ENCODE measurements around the gene TSKU. TPM values are rescaled to one million over a fixed set of nuclear protein-coding genes. Genes with fewer than 3 reads are reported as not detected.
"Not testable (repeated sequence)": the region's sequence is repeated elsewhere in the genome, so short reads cannot be mapped to it uniquely, and the experiment has no call there.

The TSKU gene
- total RNA-seq, 1 donor from 2014 or later, result 144 TPM

DNA sequence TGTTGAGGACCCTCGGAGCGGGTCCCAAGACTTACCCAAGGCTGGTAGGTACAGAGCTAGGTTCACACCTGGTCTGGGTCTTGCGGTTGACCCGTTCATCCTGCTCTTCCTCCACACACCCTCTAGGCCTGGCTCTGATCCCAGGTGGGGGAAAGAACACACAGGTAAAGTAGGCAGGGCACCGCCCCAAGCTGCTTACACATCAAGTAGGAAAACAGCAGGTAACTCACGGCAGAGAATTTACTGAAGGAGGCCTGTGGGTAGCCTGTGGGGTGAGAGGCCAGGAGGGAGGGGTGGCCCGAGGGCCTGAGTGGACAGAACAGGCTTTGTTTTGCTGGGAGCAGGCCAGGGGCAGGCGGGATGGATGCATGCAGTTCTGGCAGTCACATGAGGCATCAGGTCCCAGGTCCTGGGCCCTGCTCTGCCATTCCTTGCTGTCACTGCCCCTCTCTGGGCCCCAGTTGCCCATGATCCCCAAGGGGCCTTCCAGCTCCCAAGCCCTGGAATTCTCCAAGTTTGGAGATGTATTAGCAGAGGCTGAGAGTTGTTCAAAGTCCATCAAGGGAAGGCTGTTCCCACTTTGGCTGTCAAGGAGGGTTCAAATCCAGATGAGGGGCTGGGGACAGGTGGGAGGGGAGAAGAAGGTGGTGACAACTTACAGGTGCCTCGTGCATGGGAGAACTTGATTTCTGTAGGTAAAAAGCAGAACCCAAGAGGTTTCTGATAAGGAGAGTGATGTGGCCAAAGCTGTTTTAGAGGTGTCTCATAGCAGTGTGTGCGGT lies 5.7 kb downstream of the TSKU start:
- Histone ChIP-seq H3K36me3 (no peaks in the 10 kb centered on the region), H3K9me3 (no peaks in the 10 kb centered on the region), H3K27ac (peak overlapping the region; percentile 96), H3K4me1 (peaks cover 100% of the 10 kb centered on the region), H3K27me3 (no peaks in the 10 kb centered on the region), H3K4me3 (peak overlapping the region; percentile 84 to 94)
- DNase-seq (ENCODE audit: extremely low spot score in 2 of 2), result no peak
- TF ChIP-seq POLR2AphosphoS5 (IDR thresholded peaks at IDR 0.05; ENCODE audit: insufficient read depth in 1 of 2, low read depth in 1 of 2) (no peak), POLR2A (IDR thresholded peaks at IDR 0.05) (no peak)
- TF ChIP-seq, protein P1, sequence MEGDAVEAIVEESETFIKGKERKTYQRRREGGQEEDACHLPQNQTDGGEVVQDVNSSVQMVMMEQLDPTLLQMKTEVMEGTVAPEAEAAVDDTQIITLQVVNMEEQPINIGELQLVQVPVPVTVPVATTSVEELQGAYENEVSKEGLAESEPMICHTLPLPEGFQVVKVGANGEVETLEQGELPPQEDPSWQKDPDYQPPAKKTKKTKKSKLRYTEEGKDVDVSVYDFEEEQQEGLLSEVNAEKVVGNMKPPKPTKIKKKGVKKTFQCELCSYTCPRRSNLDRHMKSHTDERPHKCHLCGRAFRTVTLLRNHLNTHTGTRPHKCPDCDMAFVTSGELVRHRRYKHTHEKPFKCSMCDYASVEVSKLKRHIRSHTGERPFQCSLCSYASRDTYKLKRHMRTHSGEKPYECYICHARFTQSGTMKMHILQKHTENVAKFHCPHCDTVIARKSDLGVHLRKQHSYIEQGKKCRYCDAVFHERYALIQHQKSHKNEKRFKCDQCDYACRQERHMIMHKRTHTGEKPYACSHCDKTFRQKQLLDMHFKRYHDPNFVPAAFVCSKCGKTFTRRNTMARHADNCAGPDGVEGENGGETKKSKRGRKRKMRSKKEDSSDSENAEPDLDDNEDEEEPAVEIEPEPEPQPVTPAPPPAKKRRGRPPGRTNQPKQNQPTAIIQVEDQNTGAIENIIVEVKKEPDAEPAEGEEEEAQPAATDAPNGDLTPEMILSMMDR (IDR thresholded peaks at IDR 0.05), result no peak
- intact Hi-C loops (cut with DNase I), result no loop called here

DNA sequence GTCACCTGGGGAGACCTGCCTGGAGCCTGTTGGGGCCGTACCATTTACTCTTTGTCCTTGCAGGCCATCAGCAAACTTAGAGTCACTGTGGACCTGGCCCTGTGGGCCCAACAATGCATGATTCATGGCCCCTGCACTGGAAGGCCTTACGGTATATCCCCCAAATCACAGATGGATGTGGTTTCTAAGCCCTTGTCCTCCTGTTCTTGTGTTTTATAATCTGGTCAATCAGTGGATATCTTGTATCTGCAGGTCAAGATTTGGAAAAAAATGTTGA lies 6.2 kb downstream of the TSKU start:
- peaks cover 100% of the 10 kb centered on the region for H3K4me1 ChIP-seq
- H3K9me3 ChIP-seq, result no peaks in the 10 kb centered on the region
- no peaks in the 10 kb centered on the region for H3K36me3 ChIP-seq
- H3K4me3 ChIP-seq, result peak overlapping the region in 1 of 2 donors; percentile 94
- no peaks in the 10 kb centered on the region for H3K27me3 ChIP-seq
- peak overlapping the region; percentile 96 for H3K27ac ChIP-seq
- intact Hi-C loops (cut with DNase I), result no loop called here
- TF ChIP-seq POLR2A (IDR thresholded peaks at IDR 0.05) (no peak), POLR2AphosphoS5 (IDR thresholded peaks at IDR 0.05; ENCODE audit: insufficient read depth in 1 of 2, low read depth in 1 of 2) (no peak)
- TF ChIP-seq, protein P1 (IDR thresholded peaks at IDR 0.05), result no peak
- no peak for DNase-seq (ENCODE audit: extremely low spot score in 2 of 2)

DNA sequence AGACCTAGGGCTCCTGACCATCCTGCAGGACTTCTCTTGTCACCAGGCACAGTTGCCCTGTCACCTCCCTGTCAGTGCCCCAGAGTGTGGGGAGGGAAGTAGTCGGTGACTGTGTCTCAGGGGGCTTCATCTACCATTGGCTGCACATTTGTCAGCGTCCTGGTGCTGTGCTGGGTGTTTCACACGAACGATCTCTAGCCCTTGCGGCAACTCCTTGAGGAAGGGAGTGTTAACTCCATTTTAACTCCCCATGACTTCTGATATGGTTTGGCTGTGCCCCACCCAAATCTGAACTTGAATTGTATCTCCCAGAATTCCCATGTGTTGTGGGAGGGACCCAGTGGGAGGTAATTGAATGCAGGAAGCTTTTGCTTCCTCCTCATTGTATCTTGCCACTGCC lies 7.1 kb downstream of the TSKU start:
- H3K27me3 ChIP-seq, result no peaks in the 10 kb centered on the region
- no peak overlapping the region for H3K4me3 ChIP-seq
- H3K36me3 ChIP-seq, result peaks cover 0 to under 1% of the 10 kb centered on the region in 2 donors
- peaks cover 100% of the 10 kb centered on the region for H3K4me1 ChIP-seq
- H3K9me3 ChIP-seq, result no peaks in the 10 kb centered on the region
- no peak for TF ChIP-seq POLR2A (IDR thresholded peaks at IDR 0.05)
- TF ChIP-seq POLR2AphosphoS5 (IDR thresholded peaks at IDR 0.05; ENCODE audit: insufficient read depth in 1 of 2, low read depth in 1 of 2), result no peak
- TF ChIP-seq, protein P1 (IDR thresholded peaks at IDR 0.05), result no peak
- intact Hi-C loops (cut with DNase I), result no loop called here
- peak overlapping the region; percentile 96 for H3K27ac ChIP-seq
- peak in 1 of 2 donors; percentile 75 for DNase-seq (ENCODE audit: extremely low spot score in 2 of 2)

DNA sequence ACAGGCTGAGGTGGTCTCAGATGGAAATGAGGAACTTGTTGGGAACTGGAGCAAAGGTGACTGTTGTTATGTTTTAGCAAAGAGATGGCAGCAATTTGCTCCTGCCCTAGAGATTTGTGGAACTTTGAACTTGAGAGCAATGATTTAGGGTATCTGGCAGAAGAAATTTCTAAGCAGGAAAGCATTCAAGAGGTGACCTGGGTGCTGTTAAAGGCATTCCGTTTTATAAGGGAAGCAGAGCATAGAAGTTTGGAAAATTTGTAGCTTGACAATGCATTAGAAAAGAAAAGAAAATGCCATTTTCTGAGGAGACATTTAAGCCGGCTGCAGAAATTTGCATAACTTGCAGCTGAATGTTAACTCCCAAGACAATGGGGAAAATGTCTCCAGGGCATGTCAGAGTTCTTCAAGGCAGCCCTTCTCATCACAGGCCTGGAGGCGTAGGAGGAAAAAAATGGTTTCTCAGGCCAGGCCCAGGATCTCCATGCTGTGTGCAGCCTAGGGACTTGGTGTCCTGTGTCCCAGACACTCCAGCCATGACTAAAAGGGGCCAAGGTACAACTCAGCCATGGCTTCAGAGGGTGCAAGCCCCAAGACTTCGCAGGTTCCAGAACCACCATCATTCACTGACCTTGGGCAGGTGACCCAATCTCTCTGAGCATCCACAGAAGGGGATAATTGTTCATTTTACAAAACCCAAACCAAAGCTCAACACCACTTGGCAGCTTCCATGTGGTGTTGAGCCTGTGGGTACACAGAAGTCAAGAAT lies 8.0 kb downstream of the TSKU start:
- peak overlapping the region; percentile 84 for H3K27ac ChIP-seq
- intact Hi-C loops (cut with DNase I), result not testable (repeated sequence)

DNA sequence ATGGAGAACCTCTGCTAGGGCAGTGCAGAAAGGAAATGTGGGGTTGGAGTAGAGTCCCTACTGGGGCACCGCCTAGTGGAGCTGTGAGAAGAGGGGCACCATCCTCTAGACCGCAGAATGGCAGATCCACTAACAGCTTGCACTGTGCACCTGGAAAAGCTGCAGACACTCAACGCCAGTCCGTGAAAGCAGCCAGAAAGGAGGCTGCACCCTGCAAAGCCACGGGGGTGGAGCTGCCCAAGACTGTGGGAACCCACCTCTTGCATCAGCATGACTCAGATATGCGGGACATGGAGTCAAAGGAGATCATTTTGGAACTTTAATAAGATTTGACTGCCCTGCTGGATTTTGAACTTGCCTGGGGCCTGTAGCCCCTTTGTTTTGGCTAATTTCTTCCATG lies 8.7 kb downstream of the TSKU start:
- TF ChIP-seq POLR2AphosphoS5 (IDR thresholded peaks at IDR 0.05; ENCODE audit: insufficient read depth in 1 of 2, low read depth in 1 of 2) (peak in 1 of 2 donors; percentile 43), POLR2A (IDR thresholded peaks at IDR 0.05) (no peak)
- TF ChIP-seq, protein P1 (IDR thresholded peaks at IDR 0.05), result no peak
- Histone ChIP-seq H3K4me1 (peaks cover 100% of the 10 kb centered on the region), H3K27ac (peak overlapping the region; percentile 84), H3K4me3 (no peak overlapping the region), H3K9me3 (no peaks in the 10 kb centered on the region), H3K27me3 (no peaks in the 10 kb centered on the region), H3K36me3 (peaks cover 0 to 17% of the 10 kb centered on the region in 2 donors)
- intact Hi-C loops (cut with DNase I), result no loop called here
- peak in 1 of 2 donors; percentile 90 for DNase-seq (ENCODE audit: extremely low spot score in 2 of 2)

More for the DNA sequence above, 8.0 kb downstream of the TSKU start:
- Histone ChIP-seq H3K4me1 (peaks cover 100% of the 10 kb centered on the region), H3K36me3 (peaks cover 0 to 10% of the 10 kb centered on the region in 2 donors)
- not testable (repeated sequence) for H3K27me3 ChIP-seq, H3K9me3 ChIP-seq, H3K4me3 ChIP-seq
- peak in 1 of 2 donors; percentile 82 for DNase-seq (ENCODE audit: extremely low spot score in 2 of 2)
